ENCODE results near the gene ASAP2.

GRCh38 chr2:9247786-9248185 lies 41.2 kb downstream of the ASAP2 start:
- no peak for TF ChIP-seq REST (IDR thresholded peaks at IDR 0.05; ENCODE audit: insufficient replicate concordance, low read depth)
- TF ChIP-seq, protein P1, sequence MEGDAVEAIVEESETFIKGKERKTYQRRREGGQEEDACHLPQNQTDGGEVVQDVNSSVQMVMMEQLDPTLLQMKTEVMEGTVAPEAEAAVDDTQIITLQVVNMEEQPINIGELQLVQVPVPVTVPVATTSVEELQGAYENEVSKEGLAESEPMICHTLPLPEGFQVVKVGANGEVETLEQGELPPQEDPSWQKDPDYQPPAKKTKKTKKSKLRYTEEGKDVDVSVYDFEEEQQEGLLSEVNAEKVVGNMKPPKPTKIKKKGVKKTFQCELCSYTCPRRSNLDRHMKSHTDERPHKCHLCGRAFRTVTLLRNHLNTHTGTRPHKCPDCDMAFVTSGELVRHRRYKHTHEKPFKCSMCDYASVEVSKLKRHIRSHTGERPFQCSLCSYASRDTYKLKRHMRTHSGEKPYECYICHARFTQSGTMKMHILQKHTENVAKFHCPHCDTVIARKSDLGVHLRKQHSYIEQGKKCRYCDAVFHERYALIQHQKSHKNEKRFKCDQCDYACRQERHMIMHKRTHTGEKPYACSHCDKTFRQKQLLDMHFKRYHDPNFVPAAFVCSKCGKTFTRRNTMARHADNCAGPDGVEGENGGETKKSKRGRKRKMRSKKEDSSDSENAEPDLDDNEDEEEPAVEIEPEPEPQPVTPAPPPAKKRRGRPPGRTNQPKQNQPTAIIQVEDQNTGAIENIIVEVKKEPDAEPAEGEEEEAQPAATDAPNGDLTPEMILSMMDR (IDR thresholded peaks at IDR 0.05; ENCODE audit: insufficient read depth, low read length): no peak
